GM21423 (cell line): ENCODE data around the gene GPR52.

Experiments
- ATAC-seq: cut with Tn5 transposase; IDR thresholded peaks from one replicate; pipeline ENCODE4 v1.9.1; 2021; ENCODE audit warnings: mild to moderate bottlenecking, moderate library complexity; ENCODE audit not compliant: unreplicated experiment

GPR52 gene

GRCh38 chr1:174465855-174466254 lies 18.1 kb downstream of the GPR52 start:
- no peak for ATAC-seq

- no peak for ATAC-seq
Measured at GRCh38 chr1:174466607-174467006, 18.8 kb downstream of the GPR52 start.

DNA sequence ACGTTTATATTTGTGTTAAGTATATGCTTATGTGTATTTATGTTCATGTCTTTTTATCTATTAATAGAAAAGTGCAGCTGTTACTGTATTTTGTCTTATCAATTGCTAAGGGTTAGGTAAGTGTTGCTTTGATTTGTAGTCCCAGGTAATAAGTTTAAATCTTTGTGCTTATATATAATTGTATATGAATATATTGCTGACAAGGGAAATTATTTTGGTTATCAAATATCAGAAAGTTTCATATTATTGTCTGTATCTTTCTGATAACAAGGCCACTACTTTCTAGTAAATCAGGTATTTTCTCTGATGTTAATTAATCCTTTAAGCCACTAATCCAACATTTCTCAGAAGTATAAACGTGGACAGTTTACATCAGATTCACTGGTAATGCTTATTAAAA lies 21.3 kb downstream of the GPR52 start:
- ATAC-seq = no peak

GRCh38 chr1:174469687-174470086 lies 21.9 kb downstream of the GPR52 start:
- no peak for ATAC-seq

- ATAC-seq = no peak
Measured at GRCh38 chr1:174479281-174479680, 31.5 kb downstream of the GPR52 start.

GRCh38 chr1:174480324-174480723 lies 32.6 kb downstream of the GPR52 start:
- ATAC-seq = no peak

GRCh38 chr1:174491606-174492005 lies 43.8 kb downstream of the GPR52 start:
- ATAC-seq = no peak

DNA sequence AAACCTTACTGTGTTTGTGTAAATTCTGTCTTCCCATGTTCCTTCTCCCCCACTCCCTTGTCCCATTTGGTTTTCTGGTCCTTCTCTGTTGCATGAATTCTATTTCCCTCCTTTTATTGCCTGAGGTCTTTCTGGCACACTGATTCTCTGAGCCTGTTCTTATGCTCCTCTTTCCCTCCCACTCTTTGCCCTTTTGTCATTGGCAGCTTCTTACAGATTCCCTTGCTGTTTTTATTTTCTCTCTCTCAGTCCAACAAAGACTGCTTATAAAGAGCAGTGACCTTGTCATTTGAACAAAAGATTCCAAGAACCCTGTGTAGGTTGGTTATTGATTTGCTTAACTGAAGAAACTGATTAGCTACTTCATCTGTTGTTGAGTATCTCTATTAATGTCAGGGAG lies 49.7 kb downstream of the GPR52 start:
- no peak for ATAC-seq
